ENCODE measurements around the gene INHBA. TPM values are rescaled to one million over a fixed set of nuclear protein-coding genes. Genes with fewer than 3 reads are reported as not detected.

The INHBA gene
- total RNA-seq, 1 donor from 2014 or later, result 0.34 TPM

DNA sequence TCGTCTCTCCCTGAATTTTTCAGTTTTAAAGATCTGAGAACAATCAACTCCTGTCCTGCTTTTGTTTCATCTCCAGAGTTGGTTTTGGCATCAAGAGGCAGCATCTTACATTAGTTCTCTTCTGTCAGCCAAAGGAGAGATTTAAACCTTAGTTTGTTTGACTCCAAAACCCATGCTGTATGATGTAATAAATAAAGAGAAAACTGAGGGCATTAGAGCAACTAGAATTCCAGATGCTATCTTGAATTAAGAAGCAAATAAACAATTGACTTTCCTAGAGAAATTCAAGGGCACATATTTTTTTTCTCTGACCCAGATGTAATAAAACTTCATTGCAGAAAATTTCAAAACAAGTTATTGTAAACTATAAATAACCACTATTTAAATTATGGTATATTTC, 54.4 kb downstream of the INHBA start:
- H3K4me1 Mint-ChIP-seq (ENCODE audit: low read depth), result no peaks in the 10 kb centered on the region
- no peaks in the 10 kb centered on the region for H3K36me3 Mint-ChIP-seq (ENCODE audit: insufficient read depth)
- no peak overlapping the region for H3K27ac Mint-ChIP-seq
- no peak overlapping the region for H3K4me3 Mint-ChIP-seq (ENCODE audit: low read depth)
- H3K27me3 Mint-ChIP-seq, result no peaks in the 10 kb centered on the region
- DNase-seq (ENCODE audit: low spot score, unreplicated experiment), result no peak
- no peaks in the 10 kb centered on the region for H3K9me3 Mint-ChIP-seq (ENCODE audit: low read depth)
- TF ChIP-seq, protein P1, sequence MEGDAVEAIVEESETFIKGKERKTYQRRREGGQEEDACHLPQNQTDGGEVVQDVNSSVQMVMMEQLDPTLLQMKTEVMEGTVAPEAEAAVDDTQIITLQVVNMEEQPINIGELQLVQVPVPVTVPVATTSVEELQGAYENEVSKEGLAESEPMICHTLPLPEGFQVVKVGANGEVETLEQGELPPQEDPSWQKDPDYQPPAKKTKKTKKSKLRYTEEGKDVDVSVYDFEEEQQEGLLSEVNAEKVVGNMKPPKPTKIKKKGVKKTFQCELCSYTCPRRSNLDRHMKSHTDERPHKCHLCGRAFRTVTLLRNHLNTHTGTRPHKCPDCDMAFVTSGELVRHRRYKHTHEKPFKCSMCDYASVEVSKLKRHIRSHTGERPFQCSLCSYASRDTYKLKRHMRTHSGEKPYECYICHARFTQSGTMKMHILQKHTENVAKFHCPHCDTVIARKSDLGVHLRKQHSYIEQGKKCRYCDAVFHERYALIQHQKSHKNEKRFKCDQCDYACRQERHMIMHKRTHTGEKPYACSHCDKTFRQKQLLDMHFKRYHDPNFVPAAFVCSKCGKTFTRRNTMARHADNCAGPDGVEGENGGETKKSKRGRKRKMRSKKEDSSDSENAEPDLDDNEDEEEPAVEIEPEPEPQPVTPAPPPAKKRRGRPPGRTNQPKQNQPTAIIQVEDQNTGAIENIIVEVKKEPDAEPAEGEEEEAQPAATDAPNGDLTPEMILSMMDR (IDR thresholded peaks at IDR 0.05; ENCODE audit: unreplicated experiment), result no peak

DNA sequence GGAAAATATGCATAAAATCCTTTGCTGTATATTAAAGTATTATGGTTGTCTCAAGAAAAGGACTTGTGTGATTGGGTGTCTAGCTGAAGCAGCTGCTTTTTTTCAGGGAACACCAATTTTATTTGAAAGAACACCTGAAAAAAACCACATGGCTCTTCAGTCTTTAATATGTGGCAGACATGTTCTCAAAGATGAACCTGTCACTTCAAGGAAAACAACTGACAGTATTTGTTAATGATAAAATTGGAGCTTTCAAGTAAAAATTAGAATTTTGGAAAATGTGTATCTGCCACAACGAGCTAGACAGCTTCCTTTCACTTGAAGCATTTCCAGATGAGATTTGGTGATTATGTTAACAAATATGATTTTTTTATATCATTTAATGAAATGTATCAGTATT, 59.3 kb downstream of the INHBA start:
- no peaks in the 10 kb centered on the region for H3K9me3 Mint-ChIP-seq (ENCODE audit: low read depth)
- H3K4me3 Mint-ChIP-seq (ENCODE audit: low read depth), result no peak overlapping the region
- no peak for DNase-seq (ENCODE audit: low spot score, unreplicated experiment)
- TF ChIP-seq, protein P1 (IDR thresholded peaks at IDR 0.05; ENCODE audit: unreplicated experiment), result no peak
- H3K27ac Mint-ChIP-seq, result no peak overlapping the region
- no peaks in the 10 kb centered on the region for H3K27me3 Mint-ChIP-seq
- no peaks in the 10 kb centered on the region for H3K4me1 Mint-ChIP-seq (ENCODE audit: low read depth)
- H3K36me3 Mint-ChIP-seq (ENCODE audit: insufficient read depth), result no peaks in the 10 kb centered on the region

DNA sequence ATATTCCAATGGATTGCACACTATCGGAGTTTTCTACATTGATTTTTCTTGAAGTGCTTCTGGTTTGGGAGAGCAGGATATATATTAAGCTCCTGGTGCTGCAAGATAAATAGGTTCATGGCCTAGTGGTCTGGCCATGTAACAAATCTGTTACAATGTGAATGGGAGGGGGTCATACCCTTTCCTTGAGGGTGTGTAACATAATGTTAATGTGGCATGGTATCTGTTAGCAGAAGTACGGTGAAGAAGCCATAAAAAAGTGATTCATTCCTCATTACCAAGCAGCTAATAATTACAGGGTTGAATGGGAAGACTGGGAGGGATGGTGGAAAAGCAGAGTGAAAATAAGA, 61.2 kb downstream of the INHBA start:
- no peaks in the 10 kb centered on the region for H3K27me3 Mint-ChIP-seq
- H3K4me1 Mint-ChIP-seq (ENCODE audit: low read depth), result no peaks in the 10 kb centered on the region
- DNase-seq (ENCODE audit: low spot score, unreplicated experiment), result no peak

DNA sequence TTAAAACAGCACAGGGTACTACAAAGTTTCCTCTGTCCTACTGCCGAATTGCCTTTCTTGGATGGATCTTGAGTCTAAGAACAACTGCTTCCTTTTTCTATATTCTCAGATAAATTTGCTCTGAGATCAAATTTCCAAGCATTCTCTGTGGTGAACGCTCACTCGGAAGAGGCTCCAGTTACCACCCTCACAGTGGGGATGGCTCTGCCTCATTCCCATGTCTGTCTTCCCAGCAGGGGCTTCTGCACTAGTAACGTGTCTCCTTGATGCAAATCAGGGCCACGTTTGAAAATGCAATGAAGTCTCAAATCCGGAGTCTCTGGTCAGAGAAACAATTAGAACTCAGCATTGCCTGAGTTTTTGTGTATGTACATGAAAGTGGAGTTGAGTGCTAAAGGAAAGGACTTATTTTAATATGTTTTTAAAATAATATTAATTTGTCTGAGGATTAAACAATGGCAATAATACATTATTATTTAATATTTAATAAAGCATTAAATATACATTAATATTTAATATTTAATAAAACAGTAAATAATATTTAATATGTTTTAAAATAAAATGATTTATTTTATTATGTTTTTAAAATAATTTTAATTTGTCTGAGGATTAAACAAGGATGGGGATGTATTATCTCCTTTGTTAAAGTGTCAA, 61.8 kb downstream of the INHBA start:
- H3K9me3 Mint-ChIP-seq (ENCODE audit: low read depth), result no peaks in the 10 kb centered on the region
- TF ChIP-seq, protein P1 (IDR thresholded peaks at IDR 0.05; ENCODE audit: unreplicated experiment), result no peak
- no peak overlapping the region for H3K27ac Mint-ChIP-seq
- no peaks in the 10 kb centered on the region for H3K4me1 Mint-ChIP-seq (ENCODE audit: low read depth)
- DNase-seq (ENCODE audit: low spot score, unreplicated experiment), result no peak
- H3K4me3 Mint-ChIP-seq (ENCODE audit: low read depth), result no peak overlapping the region
- no peaks in the 10 kb centered on the region for H3K36me3 Mint-ChIP-seq (ENCODE audit: insufficient read depth)
- no peaks in the 10 kb centered on the region for H3K27me3 Mint-ChIP-seq

More for the DNA sequence above, 61.2 kb downstream of the INHBA start:
- TF ChIP-seq, protein P1 (IDR thresholded peaks at IDR 0.05; ENCODE audit: unreplicated experiment), result no peak
- no peaks in the 10 kb centered on the region for H3K36me3 Mint-ChIP-seq (ENCODE audit: insufficient read depth)
- no peak overlapping the region for H3K4me3 Mint-ChIP-seq (ENCODE audit: low read depth)
- no peak overlapping the region for H3K27ac Mint-ChIP-seq
- no peaks in the 10 kb centered on the region for H3K9me3 Mint-ChIP-seq (ENCODE audit: low read depth)

DNA sequence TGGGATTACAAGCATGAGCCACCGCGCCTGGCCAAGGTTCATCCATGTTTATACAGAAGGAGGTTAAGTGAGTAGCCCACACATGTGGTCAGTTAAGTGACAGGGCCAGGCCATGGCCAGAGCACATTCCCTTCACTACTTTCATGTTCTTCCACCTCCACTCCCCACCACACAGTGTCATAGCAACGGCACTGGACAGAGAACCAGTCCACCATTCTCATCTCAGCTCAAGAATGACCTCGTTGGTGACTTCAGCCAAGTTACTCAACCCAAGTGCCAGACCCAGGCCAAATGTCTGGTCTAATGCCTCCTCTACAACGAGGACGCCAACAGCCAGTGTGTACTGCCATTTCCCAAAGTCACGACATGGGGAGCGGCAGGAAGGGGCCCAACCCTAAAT, 62.4 kb downstream of the INHBA start:
- DNase-seq (ENCODE audit: low spot score, unreplicated experiment), result no peak
- Mint-ChIP-seq H3K9me3 (ENCODE audit: low read depth) (no peaks in the 10 kb centered on the region), H3K27ac (no peak overlapping the region), H3K27me3 (no peaks in the 10 kb centered on the region), H3K36me3 (ENCODE audit: insufficient read depth) (no peaks in the 10 kb centered on the region), H3K4me3 (ENCODE audit: low read depth) (no peak overlapping the region), H3K4me1 (ENCODE audit: low read depth) (no peaks in the 10 kb centered on the region)
- TF ChIP-seq, protein P1 (IDR thresholded peaks at IDR 0.05; ENCODE audit: unreplicated experiment), result no peak

Measured in progenitor cell of endocrine pancreas (in vitro differentiated cells).